ENCODE data around the gene OTUD3.
"Not testable (repeated sequence)": the region's sequence is repeated elsewhere in the genome, so short reads cannot be mapped to it uniquely, and the experiment has no call there.

OTUD3 gene

DNA sequence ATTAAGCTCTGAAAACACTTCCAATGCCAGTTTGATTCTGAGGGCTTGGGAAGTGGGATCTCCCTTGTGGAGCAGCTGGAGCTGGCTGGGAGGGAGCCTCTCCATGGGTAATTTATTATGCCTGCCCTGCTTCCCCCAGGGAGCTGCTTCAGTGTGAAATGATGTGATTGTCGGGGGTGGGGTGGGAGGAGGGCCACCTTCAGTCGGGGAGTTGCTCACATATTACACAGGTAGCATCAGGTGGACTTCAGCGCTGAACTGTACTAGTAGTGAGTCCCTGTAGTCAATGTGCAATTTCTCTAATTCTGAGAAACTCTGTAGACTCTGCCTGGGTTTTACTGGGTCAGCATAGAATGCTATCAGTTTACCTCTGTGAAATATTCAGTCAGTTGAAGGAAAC is 28.5 kb downstream of the OTUD3 start:
- no peaks in the 10 kb centered on the region for H3K9me3 ChIP-seq (ENCODE audit: control insufficient read depth, insufficient read depth, low read depth, low read length)
- H3K36me3 ChIP-seq (ENCODE audit: control insufficient read depth, insufficient read depth, low read length), result peaks cover 93% of the 10 kb centered on the region
- no peaks in the 10 kb centered on the region for H3K4me1 ChIP-seq (ENCODE audit: control insufficient read depth, insufficient read depth, low read length)
- no peak overlapping the region for H3K4me3 ChIP-seq (ENCODE audit: low read depth, low read length)
- no peak overlapping the region for H3K27ac ChIP-seq (ENCODE audit: low read depth, low read length)
- no peaks in the 10 kb centered on the region for H3K27me3 ChIP-seq (ENCODE audit: control insufficient read depth, insufficient read depth, low read length)
- H3K9ac ChIP-seq (ENCODE audit: low read length), result no peak overlapping the region

DNA sequence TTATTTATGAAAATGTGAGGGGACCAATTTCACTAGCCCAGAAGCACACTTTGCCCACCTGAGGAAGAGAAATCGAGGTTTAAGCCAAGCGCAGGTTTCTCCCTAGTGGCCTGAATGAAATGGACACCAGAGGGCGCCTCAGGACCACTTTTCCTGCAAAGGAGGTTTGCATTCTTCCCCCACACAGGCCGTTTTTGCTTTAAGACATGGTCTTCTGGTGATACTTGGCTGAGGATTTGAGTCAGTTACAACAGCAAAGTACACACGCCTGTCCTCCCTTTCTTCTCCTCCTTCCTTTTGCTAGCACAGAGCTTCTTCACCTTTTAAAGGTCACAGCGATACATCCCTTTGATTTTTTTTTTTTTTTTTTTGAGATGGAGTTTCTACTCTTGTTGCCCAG is 35.9 kb downstream of the OTUD3 start:
- Histone ChIP-seq H3K36me3 (ENCODE audit: control insufficient read depth, insufficient read depth, low read length) (peaks cover 21% of the 10 kb centered on the region), H3K9me3 (ENCODE audit: control insufficient read depth, insufficient read depth, low read depth, low read length) (no peaks in the 10 kb centered on the region), H3K9ac (ENCODE audit: low read length) (no peak overlapping the region), H3K27me3 (ENCODE audit: control insufficient read depth, insufficient read depth, low read length) (no peaks in the 10 kb centered on the region), H3K27ac (ENCODE audit: low read depth, low read length) (no peak overlapping the region), H3K4me1 (ENCODE audit: control insufficient read depth, insufficient read depth, low read length) (peaks cover 7% of the 10 kb centered on the region; the same call in 1 of the 2 replicates), H3K4me3 (ENCODE audit: low read depth, low read length) (no peak overlapping the region)

DNA sequence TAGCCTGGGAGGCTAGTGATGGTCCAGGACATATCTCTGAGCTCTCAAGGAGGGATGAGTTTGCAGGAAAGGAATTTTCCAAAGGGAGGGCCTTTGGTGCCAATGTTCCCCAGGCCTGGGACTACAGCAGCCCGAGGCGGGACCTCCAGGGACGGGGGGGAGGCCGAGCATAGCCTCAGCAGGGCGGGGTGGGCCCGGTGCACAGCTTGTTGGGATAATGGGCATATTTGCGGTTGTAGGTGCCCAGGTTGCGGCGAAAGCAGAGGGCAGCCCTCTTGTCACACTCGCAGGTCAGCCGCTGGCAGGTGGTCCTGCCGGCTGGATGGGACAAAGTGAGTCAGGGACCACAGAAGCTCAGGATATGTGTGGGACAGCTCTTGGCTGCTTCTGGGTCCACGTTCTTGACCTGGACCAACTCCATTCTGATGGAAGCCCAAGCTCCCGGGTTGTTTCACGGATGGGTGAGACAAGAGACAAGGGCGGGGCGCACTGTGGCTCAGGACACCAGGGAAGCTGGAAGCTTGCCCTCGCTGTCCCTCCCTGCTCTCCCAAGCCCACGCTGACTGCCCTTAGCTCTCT is 38.0 kb downstream of the OTUD3 start:
- H3K27me3 ChIP-seq (ENCODE audit: control insufficient read depth, insufficient read depth, low read length), result no peaks in the 10 kb centered on the region
- peaks cover 7% of the 10 kb centered on the region; the same call in 1 of the 2 replicates for H3K4me1 ChIP-seq (ENCODE audit: control insufficient read depth, insufficient read depth, low read length)
- no peaks in the 10 kb centered on the region for H3K36me3 ChIP-seq (ENCODE audit: control insufficient read depth, insufficient read depth, low read length)
- H3K9ac ChIP-seq (ENCODE audit: low read length), result no peak overlapping the region
- no peak overlapping the region for H3K4me3 ChIP-seq (ENCODE audit: low read depth, low read length)
- H3K9me3 ChIP-seq (ENCODE audit: control insufficient read depth, insufficient read depth, low read depth, low read length), result no peaks in the 10 kb centered on the region
- H3K27ac ChIP-seq (ENCODE audit: low read depth, low read length), result no peak overlapping the region

DNA sequence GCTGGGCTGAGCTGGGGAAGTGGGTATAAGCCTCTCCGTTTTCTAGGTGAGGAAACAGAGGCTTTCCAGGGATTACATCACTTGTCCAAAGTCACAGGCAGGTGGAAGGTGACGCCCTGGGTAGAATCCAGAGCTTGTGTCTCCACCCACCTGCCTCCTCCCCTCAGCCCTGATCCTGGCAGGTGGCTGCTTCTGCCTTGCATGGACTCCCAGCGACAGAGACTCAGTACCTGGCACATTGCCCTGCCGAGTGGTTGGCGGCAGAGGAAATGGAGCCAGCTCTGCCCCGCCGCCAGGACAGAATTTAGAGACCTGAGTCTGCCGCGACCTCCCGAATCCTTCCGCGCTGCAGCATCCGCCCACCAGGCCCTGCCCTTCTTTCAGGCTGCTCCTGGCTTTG is 39.1 kb downstream of the OTUD3 start:
- no peak overlapping the region for H3K4me3 ChIP-seq (ENCODE audit: low read depth, low read length)
- no peaks in the 10 kb centered on the region for H3K36me3 ChIP-seq (ENCODE audit: control insufficient read depth, insufficient read depth, low read length)
- H3K9me3 ChIP-seq (ENCODE audit: control insufficient read depth, insufficient read depth, low read depth, low read length), result peaks cover 4% of the 10 kb centered on the region; the same call in 1 of the 2 replicates
- H3K9ac ChIP-seq (ENCODE audit: low read length), result no peak overlapping the region
- H3K27ac ChIP-seq (ENCODE audit: low read depth, low read length), result no peak overlapping the region
- no peaks in the 10 kb centered on the region for H3K27me3 ChIP-seq (ENCODE audit: control insufficient read depth, insufficient read depth, low read length)
- peaks cover 7% of the 10 kb centered on the region; the same call in 1 of the 2 replicates for H3K4me1 ChIP-seq (ENCODE audit: control insufficient read depth, insufficient read depth, low read length)

DNA sequence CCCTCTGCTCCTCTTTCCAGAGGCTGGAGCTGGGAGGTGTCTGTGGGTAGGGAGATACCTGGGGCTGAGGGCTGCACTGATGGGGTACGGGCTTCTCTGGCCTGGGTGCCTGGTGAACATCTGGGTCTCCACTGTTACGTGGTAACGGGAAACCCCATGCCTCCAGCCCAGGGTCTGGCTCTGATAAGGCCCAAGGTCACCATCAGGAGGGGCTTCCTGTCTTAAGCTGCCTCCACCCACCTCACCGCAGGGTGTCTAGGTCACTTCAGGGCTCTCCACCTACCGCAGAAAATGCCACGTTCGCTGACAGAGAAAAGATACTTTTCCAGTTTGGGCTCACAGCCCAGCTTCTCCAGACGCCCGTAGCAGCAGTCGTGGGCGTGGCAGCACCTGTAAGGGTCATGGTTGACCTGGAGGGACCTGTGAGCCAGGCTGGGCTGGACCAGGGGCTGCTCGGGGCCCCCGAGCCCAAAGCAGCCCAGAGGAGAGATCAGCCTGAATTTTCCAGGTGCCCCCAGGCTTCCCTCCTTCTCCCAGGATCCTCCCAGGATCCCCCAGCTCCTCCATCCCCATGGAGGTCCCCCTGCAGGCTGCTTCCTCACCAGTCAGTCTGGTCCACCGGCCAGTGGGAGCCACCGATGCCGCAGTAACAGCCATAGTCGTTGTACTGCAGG is 40.0 kb downstream of the OTUD3 start:
- peaks cover 10% of the 10 kb centered on the region; the same call in 1 of the 2 replicates for H3K9me3 ChIP-seq (ENCODE audit: control insufficient read depth, insufficient read depth, low read depth, low read length)
- H3K27ac ChIP-seq (ENCODE audit: low read depth, low read length), result no peak overlapping the region
- H3K27me3 ChIP-seq (ENCODE audit: control insufficient read depth, insufficient read depth, low read length), result no peaks in the 10 kb centered on the region
- H3K36me3 ChIP-seq (ENCODE audit: control insufficient read depth, insufficient read depth, low read length), result no peaks in the 10 kb centered on the region
- no peak overlapping the region for H3K9ac ChIP-seq (ENCODE audit: low read length)
- H3K4me1 ChIP-seq (ENCODE audit: control insufficient read depth, insufficient read depth, low read length), result peaks cover 7% of the 10 kb centered on the region; the same call in 1 of the 2 replicates
- H3K4me3 ChIP-seq (ENCODE audit: low read depth, low read length), result no peak overlapping the region

DNA sequence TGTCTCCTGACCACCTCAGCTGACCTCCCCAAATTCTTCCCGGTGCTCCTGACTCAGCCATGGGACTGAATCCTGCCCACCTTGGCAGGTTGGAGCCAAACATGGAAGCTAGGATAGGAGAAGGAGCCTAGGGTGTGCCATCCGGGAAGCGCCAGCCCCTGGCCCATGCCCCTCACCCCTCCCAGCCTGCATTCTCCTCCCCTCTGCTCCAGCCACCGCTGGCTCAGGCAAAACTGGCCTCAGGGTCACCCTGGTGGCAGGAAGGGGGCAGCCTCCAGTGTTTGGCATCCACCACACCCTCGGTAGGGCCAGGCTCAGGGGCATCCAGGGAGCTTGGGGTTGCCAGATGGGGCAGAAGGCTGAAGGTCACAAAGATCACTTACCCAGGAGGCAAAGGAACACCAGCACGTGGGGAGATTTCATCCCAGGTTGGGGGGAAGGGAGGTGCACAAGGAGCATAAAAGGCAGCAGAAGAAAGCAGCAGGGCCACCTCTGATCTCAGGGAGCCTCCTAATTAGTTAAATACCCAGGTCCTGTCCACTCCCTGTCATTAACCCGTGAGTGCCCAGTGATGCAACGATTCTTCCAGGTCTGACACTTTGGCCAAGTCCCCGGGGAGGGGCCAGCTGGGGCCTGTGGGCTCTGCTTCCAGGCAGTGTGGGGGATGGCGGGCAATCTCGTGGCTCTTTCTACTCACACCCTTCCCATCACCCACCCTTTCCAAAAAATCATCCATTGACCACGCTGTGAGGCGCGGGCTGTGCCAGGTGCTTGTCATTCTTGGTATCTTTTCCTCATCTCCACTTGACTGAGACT is 41.1 kb downstream of the OTUD3 start, which contains the start of gene PLA2G2E:
TSS of gene PLA2G2E (minus strand) at position 481 of the 816 bp plus-strand sequence. CDS start at position 423, 58 bp downstream.
- Histone ChIP-seq H3K9ac (ENCODE audit: low read length) (no peak within 1 kb of the TSS), H3K27ac (ENCODE audit: low read depth, low read length) (no peak within 1 kb of the TSS)

DNA sequence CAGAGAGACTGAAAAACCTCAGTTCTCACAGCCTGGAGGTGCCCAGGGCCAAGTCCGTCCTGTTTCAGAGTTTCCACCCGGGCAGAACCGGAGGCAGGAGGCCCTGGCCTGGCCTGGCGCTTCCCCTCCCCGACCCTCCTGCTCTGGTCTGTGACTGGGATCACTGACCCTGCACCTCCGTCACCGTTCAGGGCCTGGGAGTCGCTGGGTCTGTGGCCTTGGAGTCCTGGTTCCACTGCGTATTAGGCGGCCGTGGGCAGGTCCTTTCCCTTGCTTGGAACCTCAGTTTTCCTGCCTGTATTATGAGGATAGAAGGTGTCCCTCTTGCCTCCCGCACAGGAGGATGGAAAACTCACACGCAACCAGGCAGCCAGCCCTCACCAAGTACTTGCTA is 41.8 kb downstream of the OTUD3 start:
- Histone ChIP-seq H3K27ac (ENCODE audit: low read depth, low read length) (no peak overlapping the region), H3K4me1 (ENCODE audit: control insufficient read depth, insufficient read depth, low read length) (peaks cover 7% of the 10 kb centered on the region; the same call in 1 of the 2 replicates), H3K36me3 (ENCODE audit: control insufficient read depth, insufficient read depth, low read length) (no peaks in the 10 kb centered on the region), H3K9ac (ENCODE audit: low read length) (no peak overlapping the region), H3K27me3 (ENCODE audit: control insufficient read depth, insufficient read depth, low read length) (no peaks in the 10 kb centered on the region), H3K4me3 (ENCODE audit: low read depth, low read length) (no peak overlapping the region), H3K9me3 (ENCODE audit: control insufficient read depth, insufficient read depth, low read depth, low read length) (peaks cover 12% of the 10 kb centered on the region; the same call in 1 of the 2 replicates)

More for the DNA sequence above, 41.1 kb downstream of the OTUD3 start, which contains the start of gene PLA2G2E:
- Histone ChIP-seq H3K9me3 (ENCODE audit: control insufficient read depth, insufficient read depth, low read depth, low read length) (peaks cover 12% of the 10 kb centered on the region; the same call in 1 of the 2 replicates), H3K4me1 (ENCODE audit: control insufficient read depth, insufficient read depth, low read length) (peaks cover 7% of the 10 kb centered on the region; the same call in 1 of the 2 replicates), H3K4me3 (ENCODE audit: low read depth, low read length) (no peak within 1 kb of the TSS), H3K27me3 (ENCODE audit: control insufficient read depth, insufficient read depth, low read length) (no peaks in the 10 kb centered on the region), H3K36me3 (ENCODE audit: control insufficient read depth, insufficient read depth, low read length) (no peaks in the 10 kb centered on the region)

DNA sequence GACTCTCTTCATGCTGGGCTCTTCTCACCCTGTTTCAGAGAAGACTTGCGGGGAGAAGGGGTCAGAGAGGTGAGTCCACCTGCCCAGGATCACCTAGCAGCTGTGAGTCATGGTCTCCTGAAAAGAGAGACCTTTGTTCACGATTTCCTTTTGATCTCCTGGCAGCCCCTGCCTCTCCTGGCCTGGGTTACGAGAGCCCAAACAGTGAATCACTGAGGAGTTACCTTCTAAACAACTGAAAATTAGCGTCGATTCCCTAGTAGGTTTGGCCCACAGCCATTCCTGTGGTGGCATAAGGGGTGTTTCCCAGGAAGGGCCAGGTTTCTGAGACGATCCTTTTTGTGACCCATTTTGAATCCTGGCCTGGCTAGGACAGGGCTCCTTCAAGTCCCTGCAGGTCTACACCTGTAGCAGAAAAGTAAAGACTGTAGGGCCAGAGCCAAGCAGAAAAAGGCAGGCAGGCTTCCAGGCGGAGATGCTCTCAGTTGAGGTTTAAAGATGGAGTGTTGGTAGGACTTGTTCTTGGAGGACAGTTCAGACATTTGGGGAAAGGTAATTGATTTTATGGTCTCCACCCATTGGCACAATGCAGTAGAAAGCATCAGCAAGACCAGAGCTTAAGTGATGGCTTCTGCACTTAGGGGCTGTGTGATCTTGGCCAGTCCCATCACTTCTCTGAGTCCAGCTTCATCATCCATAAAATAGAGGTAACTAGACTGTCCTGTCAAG is 43.3 kb downstream of the OTUD3 start:
- Histone ChIP-seq H3K9ac (ENCODE audit: low read length) (no peak overlapping the region), H3K4me3 (ENCODE audit: low read depth, low read length) (no peak overlapping the region), H3K9me3 (ENCODE audit: control insufficient read depth, insufficient read depth, low read depth, low read length) (peaks cover 18% of the 10 kb centered on the region; the same call in 1 of the 2 replicates), H3K27ac (ENCODE audit: low read depth, low read length) (no peak overlapping the region), H3K36me3 (ENCODE audit: control insufficient read depth, insufficient read depth, low read length) (no peaks in the 10 kb centered on the region), H3K4me1 (ENCODE audit: control insufficient read depth, insufficient read depth, low read length) (peaks cover 7% of the 10 kb centered on the region; the same call in 1 of the 2 replicates), H3K27me3 (ENCODE audit: control insufficient read depth, insufficient read depth, low read length) (no peaks in the 10 kb centered on the region)

DNA sequence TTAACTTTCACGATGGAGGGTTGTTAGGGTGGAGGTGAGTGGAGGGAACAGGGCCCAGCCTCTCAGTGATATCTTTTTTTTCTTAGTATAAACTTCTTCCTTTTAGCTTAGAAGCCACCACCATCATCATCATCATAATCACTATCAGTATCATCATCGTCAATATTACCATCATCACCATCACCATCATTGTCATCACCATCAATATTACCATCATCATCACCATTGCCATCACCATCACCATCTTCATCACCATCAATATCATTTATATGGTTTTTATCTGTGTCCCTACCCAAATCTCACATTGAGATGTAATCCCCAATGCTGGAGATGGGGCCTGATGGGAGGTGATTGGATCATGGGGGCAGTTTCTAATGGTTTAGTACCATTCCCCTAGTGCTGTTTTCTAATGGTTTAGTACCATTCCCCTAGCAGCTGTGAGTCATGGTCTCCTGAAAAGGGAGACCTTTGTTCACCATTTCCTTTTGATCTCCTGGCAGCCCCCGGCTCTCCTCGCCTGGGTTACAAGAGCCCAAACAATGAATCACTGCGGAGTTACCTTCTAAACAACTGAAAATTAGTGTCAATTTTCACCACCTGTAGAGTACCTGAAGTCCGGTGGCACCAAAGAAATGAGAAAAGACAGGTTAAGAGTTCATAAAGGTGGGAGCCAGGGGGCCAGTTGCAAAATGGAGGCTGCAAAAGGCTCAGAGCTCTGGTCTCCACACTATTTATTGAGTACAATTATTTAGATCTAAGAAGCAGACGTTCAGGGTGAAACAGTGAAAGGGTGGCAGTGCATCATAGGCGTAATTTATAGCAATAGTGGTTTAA is 44.3 kb downstream of the OTUD3 start:
- no peak overlapping the region for H3K9ac ChIP-seq (ENCODE audit: low read length)
- no peak overlapping the region for H3K27ac ChIP-seq (ENCODE audit: low read depth, low read length)
- H3K36me3 ChIP-seq (ENCODE audit: control insufficient read depth, insufficient read depth, low read length), result no peaks in the 10 kb centered on the region
- peaks cover 7% of the 10 kb centered on the region; the same call in 1 of the 2 replicates for H3K4me1 ChIP-seq (ENCODE audit: control insufficient read depth, insufficient read depth, low read length)
- no peak overlapping the region for H3K4me3 ChIP-seq (ENCODE audit: low read depth, low read length)
- H3K9me3 ChIP-seq (ENCODE audit: control insufficient read depth, insufficient read depth, low read depth, low read length), result peaks cover 28% of the 10 kb centered on the region
- H3K27me3 ChIP-seq (ENCODE audit: control insufficient read depth, insufficient read depth, low read length), result no peaks in the 10 kb centered on the region

DNA sequence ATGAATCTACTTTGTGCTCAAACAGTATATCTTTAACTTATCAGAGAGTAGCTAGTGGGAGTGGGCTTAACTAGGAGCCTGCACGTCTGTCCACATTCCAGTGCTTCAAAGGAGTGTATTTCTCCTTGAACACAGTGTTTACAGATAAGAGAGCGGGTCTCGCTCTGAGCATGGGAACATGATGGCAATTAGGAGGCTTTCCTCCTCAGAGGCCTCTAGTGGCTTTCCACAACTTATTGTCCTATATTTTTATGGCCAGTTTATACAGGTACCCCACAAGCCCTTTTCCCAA is 44.9 kb downstream of the OTUD3 start:
- H3K9ac ChIP-seq (ENCODE audit: low read length); H3K4me1 ChIP-seq (ENCODE audit: control insufficient read depth, insufficient read depth, low read length); H3K4me3 ChIP-seq (ENCODE audit: low read depth, low read length); H3K36me3 ChIP-seq (ENCODE audit: control insufficient read depth, insufficient read depth, low read length); H3K27me3 ChIP-seq (ENCODE audit: control insufficient read depth, insufficient read depth, low read length); H3K27ac ChIP-seq (ENCODE audit: low read depth, low read length): not testable (repeated sequence)
- H3K9me3 ChIP-seq (ENCODE audit: control insufficient read depth, insufficient read depth, low read depth, low read length), result peaks cover 34% of the 10 kb centered on the region

Data from HUES6 (cell line).